K562 (cell line): ENCODE data around the gene DCTN2. TPM values are rescaled to one million over a fixed set of nuclear protein-coding genes. Genes with fewer than 3 reads are reported as not detected.

Experiments used
- MYBL2 ChIP-seq, 2 experiments: fragments of 450-650 bp in 1 of 2; sonication (generic) in 1 of 2; formaldehyde crosslinking in 1 of 2; IDR thresholded peaks; 2 replicates each; pipeline versions ENCODE4 v1.6.1 to v1.8.1; 2017 to 2022; ENCODE audit warnings: borderline replicate concordance in 1 of 2, inconsistent platforms in 1 of 2, low read depth in 1 of 2, mild to moderate bottlenecking in 1 of 2, missing genetic modification reagents in 1 of 2, moderate library complexity in 1 of 2
- RFX1 ChIP-seq: fragments of 450-650 bp; IDR thresholded peaks from 2 replicates; pipeline ENCODE4 v1.6.1; 2016; ENCODE audit warnings: mild to moderate bottlenecking, moderate library complexity
- ZNF318 ChIP-seq, 2 experiments: fragments of 450-650 bp; IDR thresholded peaks; 2 replicates each; pipeline ENCODE4 v1.6.1; 2016; ENCODE audit warnings: mild to moderate bottlenecking in 2 of 2, borderline replicate concordance in 1 of 2, low read depth in 1 of 2, moderate library complexity in 1 of 2
- polyA plus RNA-seq, 8 experiments: library from polyadenylated mRNA; depleted of rRNA in 4 of 8; stranded (reverse) in 5 of 8; unstranded in 3 of 8; fragments of >200 nt; fragmentation: Nextera tagmentation in 2 of 8; fragmentation: Illumina TruSeq in 1 of 8; extraction: Ambion mirVana in 2 of 8; extraction: Trizol in 1 of 8; gene quantifications; 2 replicates each; pipeline versions ENCODE4 v1.2.1 to v1.2.3, GENCODE V29; 2011 to 2014; ENCODE audit warnings: inconsistent platforms in 1 of 8, missing spikeins in 1 of 8
- total RNA-seq, 7 experiments: library from RNA; depleted of rRNA in 6 of 7; stranded (reverse); fragments of >200 nt in 6 of 7; fragmentation: Illumina TruSeq in 2 of 7; extraction: Trizol in 2 of 7; gene quantifications; 2 replicates each; pipeline versions ENCODE4 v1.2.1 to v1.2.3, GENCODE V29; 2011 to 2021; ENCODE audit warnings: low replicate concordance in 1 of 7
- TF ChIP-seq, protein P1 (sequence below): sonication (generic); formaldehyde crosslinking; IDR thresholded peaks from 2 replicates; pipeline ENCODE4 v1.8.0; 2022; ENCODE audit warnings: mild to moderate bottlenecking, missing genetic modification reagents

DCTN2 gene
- total and polyA plus RNA-seq, 9 of the 15 experiments (the other 6 are each of a cell fraction or from before 2014, with no cell fraction given) = 43.6 to 270 (median 125) TPM

GRCh38 chr12:57527184-57527583, 19.8 kb downstream of the DCTN2 start (continued):
- TF ChIP-seq ZNF318 (IDR thresholded peaks at IDR 0.05; ENCODE audit: borderline replicate concordance in 1 of 2, low read depth in 1 of 2) = no peak
- TF ChIP-seq MYBL2 (IDR thresholded peaks at IDR 0.05; ENCODE audit: low read depth) = no peak
- TF ChIP-seq MYBL2 (CRISPR knock-in tag; IDR thresholded peaks at IDR 0.05; ENCODE audit: borderline replicate concordance) = no peak
- TF ChIP-seq, protein P1, sequence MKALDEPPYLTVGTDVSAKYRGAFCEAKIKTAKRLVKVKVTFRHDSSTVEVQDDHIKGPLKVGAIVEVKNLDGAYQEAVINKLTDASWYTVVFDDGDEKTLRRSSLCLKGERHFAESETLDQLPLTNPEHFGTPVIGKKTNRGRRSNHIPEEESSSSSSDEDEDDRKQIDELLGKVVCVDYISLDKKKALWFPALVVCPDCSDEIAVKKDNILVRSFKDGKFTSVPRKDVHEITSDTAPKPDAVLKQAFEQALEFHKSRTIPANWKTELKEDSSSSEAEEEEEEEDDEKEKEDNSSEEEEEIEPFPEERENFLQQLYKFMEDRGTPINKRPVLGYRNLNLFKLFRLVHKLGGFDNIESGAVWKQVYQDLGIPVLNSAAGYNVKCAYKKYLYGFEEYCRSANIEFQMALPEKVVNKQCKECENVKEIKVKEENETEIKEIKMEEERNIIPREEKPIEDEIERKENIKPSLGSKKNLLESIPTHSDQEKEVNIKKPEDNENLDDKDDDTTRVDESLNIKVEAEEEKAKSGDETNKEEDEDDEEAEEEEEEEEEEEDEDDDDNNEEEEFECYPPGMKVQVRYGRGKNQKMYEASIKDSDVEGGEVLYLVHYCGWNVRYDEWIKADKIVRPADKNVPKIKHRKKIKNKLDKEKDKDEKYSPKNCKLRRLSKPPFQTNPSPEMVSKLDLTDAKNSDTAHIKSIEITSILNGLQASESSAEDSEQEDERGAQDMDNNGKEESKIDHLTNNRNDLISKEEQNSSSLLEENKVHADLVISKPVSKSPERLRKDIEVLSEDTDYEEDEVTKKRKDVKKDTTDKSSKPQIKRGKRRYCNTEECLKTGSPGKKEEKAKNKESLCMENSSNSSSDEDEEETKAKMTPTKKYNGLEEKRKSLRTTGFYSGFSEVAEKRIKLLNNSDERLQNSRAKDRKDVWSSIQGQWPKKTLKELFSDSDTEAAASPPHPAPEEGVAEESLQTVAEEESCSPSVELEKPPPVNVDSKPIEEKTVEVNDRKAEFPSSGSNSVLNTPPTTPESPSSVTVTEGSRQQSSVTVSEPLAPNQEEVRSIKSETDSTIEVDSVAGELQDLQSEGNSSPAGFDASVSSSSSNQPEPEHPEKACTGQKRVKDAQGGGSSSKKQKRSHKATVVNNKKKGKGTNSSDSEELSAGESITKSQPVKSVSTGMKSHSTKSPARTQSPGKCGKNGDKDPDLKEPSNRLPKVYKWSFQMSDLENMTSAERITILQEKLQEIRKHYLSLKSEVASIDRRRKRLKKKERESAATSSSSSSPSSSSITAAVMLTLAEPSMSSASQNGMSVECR (CRISPR knock-in tag) = 0 out of 2 replicates have a peak, but pooled peaks have one; percentile 26
- peak; percentile 46; the same call in 1 of the 2 replicates for TF ChIP-seq RFX1
- TF ChIP-seq, all 486 proteins: peak for 2
